ENCODE measurements around the gene PWP1.

The PWP1 gene

GRCh38 chr12:107657133-107657532 lies 28.5 kb upstream of the PWP1 start:
- H3K4me3 ChIP-seq (ENCODE audit: low read depth, low read length) = no peak overlapping the region
- no peak for DNase-seq (ENCODE audit: low read depth)
- TF ChIP-seq, protein P1, sequence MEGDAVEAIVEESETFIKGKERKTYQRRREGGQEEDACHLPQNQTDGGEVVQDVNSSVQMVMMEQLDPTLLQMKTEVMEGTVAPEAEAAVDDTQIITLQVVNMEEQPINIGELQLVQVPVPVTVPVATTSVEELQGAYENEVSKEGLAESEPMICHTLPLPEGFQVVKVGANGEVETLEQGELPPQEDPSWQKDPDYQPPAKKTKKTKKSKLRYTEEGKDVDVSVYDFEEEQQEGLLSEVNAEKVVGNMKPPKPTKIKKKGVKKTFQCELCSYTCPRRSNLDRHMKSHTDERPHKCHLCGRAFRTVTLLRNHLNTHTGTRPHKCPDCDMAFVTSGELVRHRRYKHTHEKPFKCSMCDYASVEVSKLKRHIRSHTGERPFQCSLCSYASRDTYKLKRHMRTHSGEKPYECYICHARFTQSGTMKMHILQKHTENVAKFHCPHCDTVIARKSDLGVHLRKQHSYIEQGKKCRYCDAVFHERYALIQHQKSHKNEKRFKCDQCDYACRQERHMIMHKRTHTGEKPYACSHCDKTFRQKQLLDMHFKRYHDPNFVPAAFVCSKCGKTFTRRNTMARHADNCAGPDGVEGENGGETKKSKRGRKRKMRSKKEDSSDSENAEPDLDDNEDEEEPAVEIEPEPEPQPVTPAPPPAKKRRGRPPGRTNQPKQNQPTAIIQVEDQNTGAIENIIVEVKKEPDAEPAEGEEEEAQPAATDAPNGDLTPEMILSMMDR (IDR thresholded peaks at IDR 0.05; ENCODE audit: low read depth, low read length, missing control alignments) = no peak

GRCh38 chr12:107657621-107658020 lies 28.0 kb upstream of the PWP1 start:
- no peak overlapping the region for H3K4me3 ChIP-seq (ENCODE audit: low read depth, low read length)
- no peak for DNase-seq (ENCODE audit: low read depth)
- TF ChIP-seq, protein P1 (IDR thresholded peaks at IDR 0.05; ENCODE audit: low read depth, low read length, missing control alignments) = no peak

- TF ChIP-seq, protein P1 (IDR thresholded peaks at IDR 0.05; ENCODE audit: low read depth, low read length, missing control alignments) = no peak
Observed at GRCh38 chr12:107660235-107660634, 25.4 kb upstream of the PWP1 start.

GRCh38 chr12:107660861-107661415 lies 24.7 kb upstream of the PWP1 start:
- no peak overlapping the region for H3K4me3 ChIP-seq (ENCODE audit: low read depth, low read length)
- TF ChIP-seq, protein P1 (IDR thresholded peaks at IDR 0.05; ENCODE audit: low read depth, low read length, missing control alignments) = no peak
- DNase-seq (ENCODE audit: low read depth) = no peak

More at GRCh38 chr12:107660235-107660634, 25.4 kb upstream of the PWP1 start:
- H3K4me3 ChIP-seq (ENCODE audit: low read depth, low read length) = no peak overlapping the region
- no peak for DNase-seq (ENCODE audit: low read depth)

DNA sequence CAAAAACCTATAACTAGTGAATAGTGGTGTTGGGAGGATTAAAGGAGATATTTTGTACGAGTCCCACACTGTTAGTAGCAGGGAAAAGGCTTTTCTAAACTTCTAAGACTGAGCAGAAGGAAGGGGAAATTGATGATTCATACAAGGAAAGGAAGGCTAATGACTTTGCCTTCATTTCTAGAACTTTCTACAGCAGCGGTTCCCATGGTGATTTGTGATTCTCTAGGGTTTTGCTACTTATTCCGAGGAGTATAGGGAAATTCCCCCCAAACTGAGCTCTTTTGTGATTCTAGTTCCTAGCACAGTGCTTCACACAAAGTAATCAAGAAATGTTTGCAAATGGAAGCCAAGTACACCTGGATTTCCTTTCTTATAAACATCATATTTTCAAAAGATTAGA lies 23.8 kb upstream of the PWP1 start:
- no peak overlapping the region for H3K4me3 ChIP-seq (ENCODE audit: low read depth, low read length)
- DNase-seq (ENCODE audit: low read depth) = no peak
- TF ChIP-seq, protein P1 (IDR thresholded peaks at IDR 0.05; ENCODE audit: low read depth, low read length, missing control alignments) = no peak

DNA sequence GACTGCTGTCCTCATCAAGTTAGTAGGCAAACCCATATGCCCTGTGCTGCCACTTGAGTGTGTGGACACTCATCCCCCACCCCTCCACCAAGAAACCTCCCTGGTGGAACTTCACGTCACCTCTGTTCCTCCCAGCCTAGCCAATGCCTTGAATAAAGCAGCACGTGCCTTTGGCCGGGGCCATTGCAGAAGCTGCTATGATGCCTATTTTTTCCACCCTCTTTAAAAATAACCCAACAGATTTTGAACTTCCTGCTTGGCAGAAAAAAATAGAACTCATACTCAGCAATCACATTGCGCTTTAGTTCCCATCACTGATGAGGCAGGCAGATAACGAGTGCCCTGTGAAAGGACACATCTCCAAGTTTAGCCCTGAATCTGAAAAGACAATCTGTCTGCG lies 23.1 kb upstream of the PWP1 start:
- DNase-seq (ENCODE audit: low read depth) = no peak
- no peak overlapping the region for H3K4me3 ChIP-seq (ENCODE audit: low read depth, low read length)
- TF ChIP-seq, protein P1 (IDR thresholded peaks at IDR 0.05; ENCODE audit: low read depth, low read length, missing control alignments) = no peak

DNA sequence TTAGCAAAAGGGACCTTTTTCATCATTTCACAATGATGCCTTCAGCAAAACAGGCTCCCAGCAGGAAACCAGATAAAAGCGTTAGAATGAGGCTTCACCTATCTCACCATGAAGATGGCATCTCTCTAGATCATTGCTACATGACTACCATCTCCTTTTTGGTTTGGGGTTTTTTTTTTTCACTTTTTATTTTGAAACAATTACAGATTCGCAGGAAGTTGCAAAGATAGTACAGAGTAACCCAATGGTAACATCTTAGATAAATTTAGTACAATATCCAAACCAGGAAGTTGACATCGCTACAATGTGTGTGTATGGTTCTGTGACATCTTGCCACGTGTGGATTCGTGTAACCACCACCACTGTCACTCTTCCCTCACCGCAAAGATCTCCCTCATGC lies 22.3 kb upstream of the PWP1 start:
- TF ChIP-seq, protein P1 (IDR thresholded peaks at IDR 0.05; ENCODE audit: low read depth, low read length, missing control alignments) = no peak
- no peak overlapping the region for H3K4me3 ChIP-seq (ENCODE audit: low read depth, low read length)
- no peak for DNase-seq (ENCODE audit: low read depth)

All from GM12864 (cell line).